SKM-1 (cell line): ENCODE measurements around the gene SLC8A1.

Source experiments
- DNase-seq: peaks from one replicate; lab custom pipeline; 2025; ENCODE audit not compliant: unreplicated experiment; lab: John Stamatoyannopoulos, UW

SLC8A1 gene

GRCh38 chr2:40394031-40394430 lies 57.9 kb downstream of the SLC8A1 start:
- peak; percentile 79 for DNase-seq

GRCh38 chr2:40388161-40388560 lies 63.7 kb downstream of the SLC8A1 start:
- DNase-seq, result no peak

- DNase-seq, result no peak
Measured at GRCh38 chr2:40386177-40386576, 65.7 kb downstream of the SLC8A1 start.

GRCh38 chr2:40384714-40385113 lies 67.2 kb downstream of the SLC8A1 start:
- DNase-seq, result peak; percentile 89

GRCh38 chr2:40384233-40384632 lies 67.7 kb downstream of the SLC8A1 start:
- DNase-seq, result peak; percentile 50

- DNase-seq, result no peak
Measured at GRCh38 chr2:40380721-40381120, 71.2 kb downstream of the SLC8A1 start.

- DNase-seq, result no peak
Measured at GRCh38 chr2:40380041-40380440, 71.8 kb downstream of the SLC8A1 start.

GRCh38 chr2:40374543-40375240 lies 77.2 kb downstream of the SLC8A1 start:
- DNase-seq, result no peak

- DNase-seq, result no peak
Measured at GRCh38 chr2:40373111-40373510, 78.8 kb downstream of the SLC8A1 start.

GRCh38 chr2:40372283-40372985 lies 79.5 kb downstream of the SLC8A1 start:
- DNase-seq, result no peak

GRCh38 chr2:40371525-40372282 lies 80.2 kb downstream of the SLC8A1 start:
- no peak for DNase-seq

- DNase-seq, result no peak
Measured at GRCh38 chr2:40370007-40370395, 81.9 kb downstream of the SLC8A1 start.

GRCh38 chr2:40369267-40370006 lies 82.5 kb downstream of the SLC8A1 start:
- no peak for DNase-seq

GRCh38 chr2:40367652-40368051 lies 84.2 kb downstream of the SLC8A1 start:
- DNase-seq, result no peak

GRCh38 chr2:40367032-40367431 lies 84.9 kb downstream of the SLC8A1 start:
- DNase-seq, result no peak

GRCh38 chr2:40364151-40364874 lies 87.6 kb downstream of the SLC8A1 start:
- DNase-seq, result no peak

- no peak for DNase-seq
Measured at GRCh38 chr2:40363631-40364030, 88.3 kb downstream of the SLC8A1 start.

- DNase-seq, result no peak
Measured at GRCh38 chr2:40363231-40363630, 88.7 kb downstream of the SLC8A1 start.

GRCh38 chr2:40361478-40361877 lies 90.4 kb downstream of the SLC8A1 start:
- no peak for DNase-seq

GRCh38 chr2:40360652-40361051 lies 91.2 kb downstream of the SLC8A1 start:
- no peak for DNase-seq

- no peak for DNase-seq
Measured at GRCh38 chr2:40359811-40360210, 92.1 kb downstream of the SLC8A1 start.
